Measurements from ENCODE around the gene DCAF8. TPM values are rescaled to one million over a fixed set of nuclear protein-coding genes. Genes with fewer than 3 reads are reported as not detected.

The DCAF8 gene
- total RNA-seq, 1 donor from 2014 or later: 87.3 TPM

DNA sequence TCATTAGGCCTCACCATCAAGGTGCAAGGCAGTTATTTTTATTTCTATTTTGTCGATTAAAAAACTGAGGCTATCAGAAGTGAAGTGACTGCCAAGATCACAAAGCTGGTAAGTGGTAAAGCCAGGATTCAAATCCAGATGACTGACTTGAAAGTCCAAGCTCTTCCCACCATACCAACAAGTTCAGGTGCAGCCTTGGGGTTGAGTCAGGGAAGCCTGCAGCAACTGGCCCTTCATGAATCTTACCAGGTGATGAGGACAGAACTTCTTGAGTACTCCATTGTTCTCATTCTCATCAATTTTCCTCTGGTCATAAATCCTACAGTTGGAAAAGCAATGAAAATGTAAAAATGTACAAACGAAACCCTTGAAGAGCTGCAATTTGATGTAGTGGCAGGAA is 37.0 kb downstream of the DCAF8 start:
- no peak for DNase-seq

DNA sequence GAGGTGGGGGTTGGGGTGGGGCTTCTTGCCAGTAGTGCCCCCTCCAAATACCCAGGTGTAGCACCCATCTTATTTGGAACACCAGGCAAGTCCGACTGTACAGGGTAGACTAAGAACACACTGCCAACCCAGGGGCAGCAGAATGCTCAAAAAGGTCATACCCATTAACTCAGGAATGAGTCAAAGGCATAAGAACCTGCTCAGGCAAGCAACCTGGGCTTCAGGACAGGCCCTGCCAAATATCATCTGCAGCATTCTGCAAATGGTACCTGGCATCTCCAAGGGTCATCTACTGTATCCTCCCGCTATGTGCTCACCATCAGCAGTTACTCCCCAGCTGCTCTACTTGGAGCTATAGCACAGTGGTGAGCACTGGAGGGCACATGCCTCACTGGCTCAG is 37.7 kb downstream of the DCAF8 start:
- no peak for DNase-seq

DNA sequence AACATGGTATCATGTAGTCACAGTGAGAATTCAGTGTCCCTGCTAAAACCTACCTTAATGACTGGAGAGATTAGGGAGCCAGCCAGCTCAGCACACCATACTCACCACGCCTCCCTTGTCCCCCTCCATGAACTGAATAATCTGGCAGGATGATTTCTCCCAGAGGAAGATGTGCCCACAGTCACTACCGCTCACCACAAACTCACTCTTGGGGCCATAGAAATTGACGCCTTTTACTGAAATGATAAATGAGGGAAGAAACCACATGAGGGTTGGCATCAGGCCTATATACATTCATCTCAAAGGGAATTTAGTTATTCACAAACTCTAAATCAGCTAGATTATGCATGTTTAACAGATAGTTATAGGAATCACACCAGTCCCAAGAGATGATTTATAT is 39.8 kb downstream of the DCAF8 start:
- no peak for DNase-seq

DNA sequence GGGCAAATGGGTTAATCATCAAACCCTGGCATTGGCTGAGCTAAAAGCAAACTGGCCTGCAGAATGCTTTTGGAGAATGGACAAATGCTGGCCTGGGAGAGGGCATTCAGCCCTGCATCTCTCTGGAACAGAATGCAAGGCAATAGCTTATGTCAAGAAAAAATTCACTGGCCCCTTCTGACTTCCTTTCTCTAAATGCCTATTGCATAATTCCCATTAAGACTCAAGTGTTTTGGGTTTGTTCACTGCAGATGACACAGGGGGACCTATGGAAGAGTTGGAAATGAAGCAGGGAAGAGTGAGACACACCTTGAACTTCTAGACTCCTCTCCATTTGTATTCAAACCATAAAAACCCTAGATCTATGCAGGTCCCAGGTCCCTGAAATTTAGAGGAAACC is 41.3 kb downstream of the DCAF8 start:
- DNase-seq: no peak

DNA sequence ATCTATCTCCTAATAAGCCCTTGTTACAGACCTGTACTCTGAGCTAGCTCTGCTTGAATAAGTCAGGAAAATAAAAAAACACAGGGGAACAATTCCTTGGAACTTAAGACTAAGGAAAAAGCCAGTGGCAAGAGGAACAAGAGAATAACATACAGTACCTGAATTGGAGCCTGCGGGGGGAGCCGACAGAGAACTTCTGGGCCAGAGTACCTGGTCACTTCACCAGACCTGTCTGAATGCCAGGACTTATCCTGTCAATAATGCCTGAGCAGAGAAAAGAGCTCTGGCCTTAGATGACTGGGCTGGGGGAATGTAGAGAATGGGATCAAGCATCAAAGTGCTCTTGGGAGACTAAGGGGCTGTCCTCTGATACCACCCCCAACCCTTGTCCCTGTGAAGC is 42.0 kb downstream of the DCAF8 start:
- DNase-seq: no peak

DNA sequence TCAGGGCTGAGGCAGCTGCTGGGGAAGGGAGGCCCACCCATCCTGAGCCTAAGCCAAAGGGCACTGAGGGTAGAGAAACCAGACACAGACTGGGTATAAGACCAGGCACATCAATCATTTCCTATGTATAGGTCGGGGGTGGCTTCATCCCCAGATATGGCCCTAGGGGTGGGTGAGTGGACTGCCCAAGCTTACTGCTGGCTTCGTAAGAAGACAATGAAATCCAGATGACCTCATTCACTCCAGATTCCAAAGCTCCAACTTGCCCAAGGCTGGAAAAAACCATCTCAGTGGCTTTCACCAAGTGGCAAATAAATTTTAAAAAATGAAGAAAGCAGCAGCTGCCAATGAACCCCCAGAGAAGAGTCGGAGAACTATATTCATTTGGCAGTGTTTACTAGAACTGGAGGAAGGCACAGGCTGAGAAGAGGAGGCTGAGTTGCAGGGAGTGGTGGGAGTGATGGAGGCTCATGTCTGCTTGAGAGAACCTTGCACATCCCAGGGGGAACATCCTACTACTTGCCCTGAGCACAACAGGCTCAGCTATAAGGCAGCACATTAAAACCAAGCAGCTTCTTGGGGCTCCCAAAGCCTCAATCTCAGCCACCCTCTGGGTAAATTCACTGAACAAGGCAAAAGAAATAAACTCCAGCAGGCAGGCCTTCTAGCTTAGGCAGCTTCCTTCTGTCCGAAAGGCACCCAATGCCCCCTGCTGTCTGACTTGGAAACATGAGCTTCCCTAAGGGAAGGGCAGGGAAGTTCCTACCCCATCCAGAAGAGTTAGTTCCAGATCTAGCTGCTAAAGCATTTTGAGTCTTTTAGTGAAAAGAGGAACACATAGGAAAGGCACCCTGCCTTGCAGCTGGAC is 43.1 kb downstream of the DCAF8 start:
- DNase-seq: peak; percentile 85

DNA sequence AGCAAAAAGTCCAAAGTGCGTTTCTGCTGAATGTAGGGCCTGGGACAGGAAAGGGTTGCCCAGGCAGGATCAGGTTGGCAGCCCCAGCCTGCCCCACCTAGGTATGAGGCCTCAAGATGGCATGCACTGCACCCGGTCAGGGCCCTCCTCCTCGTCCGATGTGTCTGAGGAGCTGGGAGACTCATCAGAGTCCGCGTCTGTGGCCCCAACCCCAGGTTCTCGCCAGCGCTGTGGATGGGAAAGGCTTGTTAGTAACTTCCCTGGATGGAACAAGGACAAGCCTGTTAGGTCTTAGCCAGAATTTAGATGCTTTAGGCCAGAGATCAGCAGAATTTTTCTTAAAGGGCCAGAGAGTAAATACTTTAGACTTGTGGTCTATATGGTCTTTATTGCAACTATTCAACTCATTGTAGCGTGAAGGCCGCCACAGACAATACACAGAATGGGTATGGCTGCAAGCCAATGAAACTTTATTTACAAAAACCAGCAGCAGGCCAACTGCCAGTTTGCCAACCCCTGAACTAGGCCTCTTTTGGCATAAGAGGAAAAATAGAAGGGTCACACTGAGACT is 44.8 kb downstream of the DCAF8 start:
- DNase-seq: peak; percentile 17

DNA sequence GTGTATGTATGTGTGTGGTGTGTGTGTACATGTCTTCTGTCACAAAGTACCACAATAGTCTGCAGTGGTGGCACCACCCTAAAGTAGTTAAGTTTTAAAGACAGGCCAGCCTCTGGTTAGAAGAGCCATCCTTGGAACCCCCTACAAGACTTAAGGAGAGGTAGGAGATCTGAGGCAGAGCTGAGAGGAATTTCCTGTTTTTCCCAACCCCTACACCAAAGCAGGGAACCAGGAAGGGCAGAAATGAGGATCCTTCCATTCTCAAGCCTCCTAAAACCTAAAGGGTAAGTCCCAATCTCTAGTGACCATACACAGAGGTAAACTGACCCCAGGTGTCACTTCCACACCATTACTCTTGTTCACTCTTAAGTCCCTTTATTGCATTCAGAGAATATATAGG is 46.0 kb downstream of the DCAF8 start:
- no peak for DNase-seq

DNA sequence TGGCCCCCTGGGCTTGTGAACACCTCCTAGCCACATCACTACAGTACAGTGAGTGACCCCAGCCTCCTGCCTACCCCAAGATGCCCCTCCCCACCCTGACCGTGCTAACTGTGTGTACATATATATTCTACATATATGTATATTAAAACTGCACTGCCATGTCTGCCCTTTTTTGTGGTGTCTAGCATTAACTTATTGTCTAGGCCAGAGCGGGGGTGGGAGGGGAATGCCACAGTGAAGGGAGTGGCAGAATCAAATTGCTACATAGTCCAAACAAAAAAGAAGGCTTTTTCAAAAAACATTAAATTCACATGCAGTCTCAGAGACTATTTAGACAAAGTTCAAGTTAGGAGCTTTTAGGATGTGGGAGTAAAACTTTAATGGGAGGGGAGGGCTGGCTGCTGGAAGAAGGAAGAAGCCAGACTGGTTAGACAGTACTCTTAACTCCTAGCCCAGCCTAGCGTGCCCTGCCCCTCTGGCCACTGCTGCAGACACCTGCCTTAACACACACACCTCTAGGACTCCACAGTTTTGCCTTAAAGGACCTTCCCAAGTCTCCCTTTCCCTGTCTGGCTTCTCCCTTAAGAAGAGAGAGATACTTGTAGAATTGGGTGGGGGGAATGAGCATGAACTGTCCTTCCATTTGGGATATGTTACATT is 47.7 kb downstream of the DCAF8 start:
- no peak for DNase-seq

DNA sequence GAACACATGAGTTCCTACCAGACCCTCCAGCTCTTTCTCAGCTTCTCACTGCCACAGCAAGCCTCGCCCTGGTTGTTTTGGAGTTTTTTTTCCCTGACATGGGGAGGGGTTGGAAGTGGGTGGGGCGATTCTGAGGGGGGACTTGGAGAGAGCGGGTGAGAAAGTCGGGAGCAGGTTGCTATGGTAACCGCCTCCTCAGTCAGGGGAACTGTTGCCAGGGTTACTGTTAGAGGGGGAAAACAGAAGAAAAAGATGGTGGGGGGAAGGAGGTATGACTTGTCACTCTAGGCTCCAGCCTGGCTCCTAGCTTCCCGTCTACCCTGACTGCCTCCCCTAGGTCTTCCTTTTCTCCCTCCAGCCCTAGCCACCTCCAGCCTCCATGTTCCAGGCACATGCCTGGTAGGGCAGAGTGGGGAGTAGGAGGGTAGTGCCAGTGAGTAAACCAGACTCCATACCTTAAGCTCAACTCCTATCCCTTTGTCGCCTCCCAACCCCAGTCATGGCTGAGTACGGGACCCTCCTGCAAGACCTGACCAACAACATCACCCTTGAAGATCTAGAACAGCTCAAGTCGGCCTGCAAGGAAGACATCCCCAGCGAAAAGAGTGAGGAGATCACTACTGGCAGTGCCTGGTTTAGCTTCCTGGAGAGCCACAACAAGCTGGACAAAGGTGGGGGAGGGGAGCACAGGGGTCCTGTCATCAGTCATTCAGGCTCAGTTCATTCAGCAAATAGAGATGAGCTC is 51.1 kb downstream of the DCAF8 start:
- DNase-seq: no peak

DNA sequence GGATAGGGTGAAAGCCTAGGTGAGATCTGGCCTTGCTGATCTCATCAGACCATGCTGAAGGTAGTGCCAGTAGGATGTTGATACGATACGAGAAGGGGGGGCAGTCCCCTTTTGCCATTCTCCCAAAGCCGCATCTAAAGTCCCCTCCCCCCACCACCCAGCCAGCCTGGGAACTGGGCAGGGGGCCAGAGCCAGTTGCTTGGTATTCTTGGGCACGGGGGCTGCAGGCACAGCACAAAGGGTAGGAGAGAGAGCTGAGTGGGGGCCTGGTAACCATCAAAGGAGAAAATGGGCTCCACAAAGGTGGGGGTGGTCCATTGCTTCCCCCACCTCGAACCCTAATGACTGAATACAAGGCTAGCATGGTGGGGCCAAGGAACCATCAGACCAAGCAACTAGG is 51.8 kb downstream of the DCAF8 start:
- DNase-seq: no peak

DNA sequence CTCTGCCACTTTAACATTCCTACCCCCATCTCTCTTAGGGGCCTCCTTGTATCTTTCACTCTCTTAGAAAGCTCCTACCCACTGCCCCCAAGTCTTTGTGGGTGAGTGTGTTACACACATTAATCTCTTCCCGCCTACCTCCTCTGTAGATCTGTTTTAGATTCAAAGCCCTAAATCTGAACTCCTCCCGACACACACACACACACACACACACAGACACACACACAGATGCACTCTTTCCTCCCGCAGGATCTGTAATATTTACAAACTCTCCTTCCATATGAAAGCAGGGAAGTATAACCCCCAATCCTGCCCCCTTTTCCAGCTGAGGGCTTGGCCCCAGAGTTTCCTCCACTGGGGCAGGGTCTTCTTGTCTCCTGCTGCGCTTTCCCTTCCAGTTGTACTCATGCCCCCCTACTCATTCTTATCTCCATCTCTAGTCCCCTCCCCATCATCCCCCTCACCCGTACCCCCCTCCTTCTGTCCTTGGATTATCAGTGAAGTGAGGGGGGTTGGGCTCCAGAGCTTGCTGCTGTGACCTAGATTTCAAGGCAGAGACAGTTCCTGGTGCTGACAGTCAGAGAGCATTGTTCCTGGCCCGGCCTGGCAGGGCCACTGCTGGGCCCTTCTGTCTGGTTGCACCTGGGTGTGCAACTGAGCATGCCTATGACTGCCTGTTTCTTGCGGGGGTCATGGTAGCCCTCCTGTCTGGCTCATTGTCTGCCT is 52.9 kb downstream of the DCAF8 start:
- peak; percentile 44 for DNase-seq

DNA sequence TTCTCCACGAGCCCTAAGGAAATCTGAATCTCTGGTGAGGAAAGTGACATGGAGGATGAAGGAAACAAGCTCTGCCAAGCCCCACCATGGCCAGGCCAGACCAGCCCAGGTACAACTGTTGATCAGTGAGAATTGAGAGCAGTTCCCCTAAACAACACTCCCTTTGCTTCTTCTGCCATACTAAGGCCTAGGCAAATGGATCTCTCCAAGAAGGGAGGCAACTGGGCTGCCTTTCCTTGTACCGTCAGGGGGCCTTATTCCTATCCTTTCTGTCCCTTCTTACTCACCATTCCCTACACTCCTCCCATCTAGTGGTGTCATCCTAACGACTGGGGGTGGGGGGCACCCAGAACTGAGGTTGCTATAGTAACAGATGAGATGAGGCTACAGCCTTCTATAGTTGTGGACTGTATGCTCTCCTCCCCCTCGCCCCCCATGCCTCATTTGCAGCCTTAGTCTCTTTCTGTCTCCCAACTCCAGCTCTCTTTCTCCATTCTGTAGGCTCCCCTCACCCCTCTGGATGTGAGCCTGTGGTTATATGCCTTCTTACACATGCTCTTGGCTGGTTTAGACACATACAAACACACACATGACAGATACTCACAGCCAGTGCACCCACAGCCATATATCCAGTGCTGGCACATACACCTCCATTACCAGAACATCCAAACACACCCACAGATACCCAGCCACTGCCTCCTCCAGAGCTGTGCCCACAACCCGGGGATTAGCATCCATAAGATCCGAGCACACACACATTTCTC is 53.6 kb downstream of the DCAF8 start:
- no peak for DNase-seq

DNA sequence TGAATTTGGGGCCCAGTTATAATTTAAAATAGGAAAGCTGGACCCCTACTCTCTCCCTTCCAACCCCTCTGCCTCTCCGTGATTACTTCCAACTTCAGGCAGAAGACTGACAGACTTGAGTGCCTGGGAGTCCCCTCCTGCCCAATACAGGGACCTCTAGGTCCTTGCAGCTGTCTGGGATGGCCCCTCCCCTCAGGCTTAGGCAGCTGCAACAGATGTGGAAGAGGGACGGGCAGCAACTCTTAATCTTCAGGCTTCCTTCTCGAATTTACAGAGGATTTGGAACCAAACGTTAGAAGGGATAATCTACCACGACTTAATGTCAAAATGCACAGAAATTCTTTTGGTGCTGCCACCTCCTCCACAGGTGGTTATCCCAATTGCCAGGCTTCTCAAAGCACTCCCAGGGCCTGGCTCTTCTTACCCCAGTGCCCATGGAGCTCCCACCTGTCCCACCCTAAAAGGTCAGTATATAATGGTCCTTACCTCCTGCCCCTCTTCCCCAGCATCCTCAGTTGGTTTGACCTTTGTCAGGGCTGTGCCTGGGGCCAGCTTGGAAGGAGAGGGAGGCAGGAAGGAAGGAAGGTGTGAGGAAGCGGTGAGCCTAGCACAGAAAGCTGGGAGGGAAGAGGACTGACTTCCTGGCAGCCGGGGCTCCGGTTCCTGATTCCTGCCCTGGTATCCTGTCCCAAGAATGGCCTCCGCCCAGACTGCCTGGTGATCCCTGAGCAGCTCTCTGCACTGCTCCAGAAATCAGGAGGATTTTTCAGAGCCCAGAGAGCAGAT is 54.4 kb downstream of the DCAF8 start:
- peak; percentile 60 for DNase-seq

DNA sequence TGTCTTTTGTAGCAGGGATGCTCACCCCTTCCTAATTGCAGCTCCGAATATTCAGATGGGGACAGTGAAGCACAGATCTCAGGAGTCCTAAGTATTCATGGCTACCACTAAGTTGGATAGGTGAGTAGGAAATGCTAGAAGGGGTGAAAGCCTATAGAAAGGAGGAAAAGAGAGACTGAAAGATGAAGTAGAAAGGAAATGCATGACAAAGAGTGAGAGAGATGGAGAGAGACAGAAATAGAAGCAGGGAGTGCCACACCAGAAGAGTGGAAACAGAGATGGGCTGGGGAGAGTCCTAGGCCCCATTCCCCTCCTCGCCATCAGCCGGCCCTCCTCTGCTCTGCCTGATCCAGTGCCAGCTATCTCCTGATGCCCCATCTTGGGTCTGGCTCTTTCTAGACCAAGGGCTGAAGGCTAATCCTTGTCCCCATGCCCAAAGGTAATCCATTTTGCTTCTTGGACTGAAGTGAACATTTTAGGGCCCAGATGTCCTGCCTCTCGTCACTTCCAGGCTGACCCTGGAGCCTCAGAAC is 55.2 kb downstream of the DCAF8 start:
- no peak for DNase-seq

DNA sequence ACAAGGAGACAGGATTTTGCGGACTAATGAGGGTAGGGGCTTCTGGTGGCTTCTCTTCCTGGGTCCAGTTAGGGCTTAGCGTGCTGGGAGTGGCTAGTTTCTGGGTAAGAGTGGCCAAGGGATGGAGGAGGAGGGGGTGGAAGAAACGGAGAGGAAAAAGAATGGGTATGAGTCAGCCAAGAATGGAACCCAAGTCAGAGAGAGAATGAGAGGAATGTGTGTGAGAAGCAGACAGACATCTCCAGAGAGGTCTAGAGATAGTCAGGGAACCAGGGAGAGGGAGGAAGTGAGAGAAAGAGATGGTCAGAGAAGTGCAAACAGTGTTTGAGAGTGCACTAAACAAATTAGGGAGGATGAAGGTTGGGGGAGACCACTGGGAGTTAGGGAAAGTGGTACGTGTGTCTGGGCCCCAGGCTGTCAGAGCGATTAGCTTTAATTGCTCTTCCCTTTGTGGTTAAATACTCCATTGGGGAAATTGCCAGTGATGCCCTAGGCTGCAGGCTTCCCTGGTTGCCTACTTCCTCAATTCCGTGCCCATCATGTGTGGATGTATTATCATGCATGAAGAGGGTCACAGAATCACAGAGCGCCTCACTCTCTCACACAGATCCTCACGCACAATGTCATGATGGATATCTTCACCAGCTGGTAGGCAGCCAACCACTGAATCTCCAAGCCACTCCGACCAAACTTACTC is 55.8 kb downstream of the DCAF8 start:
- peak; percentile 37 for DNase-seq

DNA sequence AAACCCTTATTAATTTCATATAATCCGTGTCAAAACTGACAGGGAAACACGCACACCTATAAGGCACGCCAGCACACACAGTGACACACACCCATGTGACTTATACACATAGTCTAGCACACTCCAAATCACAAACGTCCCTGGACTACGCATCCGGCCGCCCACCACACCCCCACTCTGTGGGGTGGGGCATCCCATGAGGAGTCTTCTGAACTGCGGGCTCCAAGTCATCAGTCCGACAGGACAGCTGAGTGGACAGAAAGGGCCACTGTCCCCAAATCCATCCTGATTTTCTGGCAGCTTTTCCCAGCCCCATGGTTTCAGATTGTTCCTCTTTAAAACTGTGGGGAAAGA is 56.3 kb downstream of the DCAF8 start:
- peak; percentile 49 for DNase-seq

DNA sequence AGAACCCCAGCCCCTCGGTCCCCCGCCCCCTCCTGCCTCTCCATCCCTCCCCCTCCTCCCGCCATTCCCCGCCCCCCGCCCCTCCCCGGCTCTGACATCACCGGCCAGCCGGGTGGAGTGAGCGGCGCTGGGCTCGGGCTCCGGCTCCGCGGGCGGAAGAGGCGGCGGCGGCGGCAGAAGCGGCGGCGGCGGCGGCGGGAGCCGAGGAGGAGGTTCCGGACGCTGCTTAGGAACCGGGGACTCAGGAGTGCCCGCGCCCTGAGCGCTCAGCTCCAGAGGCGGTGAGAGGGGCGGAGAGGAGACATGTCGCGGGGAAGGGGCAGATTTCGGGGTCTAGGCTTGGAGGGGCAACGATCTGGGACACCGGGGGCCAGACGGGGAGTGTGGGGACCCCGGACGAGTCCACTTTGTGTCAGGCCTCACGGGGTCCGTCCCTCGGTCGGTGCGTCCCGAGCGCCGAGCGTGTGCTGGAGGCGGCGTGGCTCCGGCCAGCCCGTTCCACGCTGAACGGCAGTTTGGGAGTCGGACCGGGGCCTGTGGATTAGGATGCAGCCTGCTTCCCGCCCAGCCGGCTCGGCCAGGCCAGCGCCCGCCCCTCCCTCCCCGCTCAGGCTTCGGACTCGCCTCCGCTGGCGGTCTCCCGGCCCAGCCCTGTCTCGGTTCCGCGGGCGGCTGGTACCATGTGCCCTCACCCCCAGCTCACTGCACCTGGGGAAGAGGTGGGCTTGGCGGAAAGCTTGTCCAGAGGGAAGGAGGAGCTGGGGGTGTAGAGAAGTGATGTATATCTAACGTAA is 56.9 kb downstream of the DCAF8 start, which contains the start of gene PEA15:
Gene PEA15, plus strand, starts transcription at position 143 of the 794 bp plus-strand sequence. CDS start 6,161 bp downstream, outside the sequence.
- peak; percentile 75 for DNase-seq

Measured in dermis blood vessel endothelial cell (primary cell).